GM11168 (cell line): ENCODE data around the gene CDK19.
"Not testable (repeated sequence)": the region's sequence is repeated elsewhere in the genome, so short reads cannot be mapped to it uniquely, and the experiment has no call there.

Experiments
- in situ Hi-C: fragments of 300-500 bp; cut with MboI; formaldehyde crosslinking; loops from one replicate; pipeline ENCODE4 v1.12.0; 2022; ENCODE audit warnings: low sequenced_read_pairs; ENCODE audit not compliant: unreplicated experiment

CDK19 gene

DNA sequence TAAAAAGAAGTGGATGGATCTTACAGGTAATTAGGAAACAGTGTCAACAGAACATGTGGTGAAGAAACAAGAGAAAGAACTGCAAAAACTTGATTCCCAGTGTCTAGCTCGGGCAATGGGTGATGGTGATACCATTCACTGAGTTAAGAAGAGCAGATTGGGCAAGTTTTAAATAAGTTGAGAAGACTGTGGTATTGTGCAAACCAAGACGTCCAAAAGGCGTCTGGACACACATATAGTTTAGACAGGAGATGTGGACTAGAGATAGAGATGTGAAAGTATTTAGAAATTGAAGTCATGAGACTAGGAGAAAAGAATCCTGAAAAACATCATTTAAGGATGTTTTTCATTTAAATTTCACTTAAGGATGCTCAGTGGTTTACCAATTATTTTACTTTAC, 53.9 kb downstream of the CDK19 start:
- in situ Hi-C loops, result no loop called here

DNA sequence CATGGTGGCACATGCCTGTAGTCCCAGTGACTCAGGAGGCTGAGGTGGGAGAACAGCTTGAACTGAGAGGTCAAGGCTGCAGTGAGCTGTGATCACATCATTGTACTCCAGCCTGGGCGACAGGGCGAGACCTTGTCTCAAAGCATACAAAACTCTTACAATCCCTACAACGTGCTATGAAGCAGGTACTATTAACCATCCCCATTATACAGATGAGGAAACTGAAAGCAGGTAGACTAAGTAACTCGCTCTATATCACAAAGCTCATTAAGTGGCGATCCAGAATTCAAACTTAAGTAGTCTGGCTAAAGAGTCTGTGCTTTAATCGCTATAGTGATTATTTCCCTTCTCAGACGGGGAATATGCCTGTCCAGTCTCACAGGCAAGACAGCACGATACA, 54.7 kb downstream of the CDK19 start:
- in situ Hi-C loops, result no loop called here

- in situ Hi-C loops, result not testable (repeated sequence)
Measured at GRCh38 chr6:110760098-110760497, 55.2 kb downstream of the CDK19 start.

- in situ Hi-C loops, result no loop called here
Measured at GRCh38 chr6:110757926-110758325, 57.3 kb downstream of the CDK19 start.

GRCh38 chr6:110756817-110757216, 58.5 kb downstream of the CDK19 start:
- in situ Hi-C loops, result no loop called here

GRCh38 chr6:110755411-110755834, 59.8 kb downstream of the CDK19 start:
- in situ Hi-C loops, result no loop called here

- in situ Hi-C loops, result not testable (repeated sequence)
Measured at GRCh38 chr6:110753936-110754668, 61.2 kb downstream of the CDK19 start.

GRCh38 chr6:110748453-110748852, 66.8 kb downstream of the CDK19 start:
- in situ Hi-C loops, result no loop called here

- in situ Hi-C loops, result no loop called here
Measured at GRCh38 chr6:110746680-110747079, 68.6 kb downstream of the CDK19 start.

DNA sequence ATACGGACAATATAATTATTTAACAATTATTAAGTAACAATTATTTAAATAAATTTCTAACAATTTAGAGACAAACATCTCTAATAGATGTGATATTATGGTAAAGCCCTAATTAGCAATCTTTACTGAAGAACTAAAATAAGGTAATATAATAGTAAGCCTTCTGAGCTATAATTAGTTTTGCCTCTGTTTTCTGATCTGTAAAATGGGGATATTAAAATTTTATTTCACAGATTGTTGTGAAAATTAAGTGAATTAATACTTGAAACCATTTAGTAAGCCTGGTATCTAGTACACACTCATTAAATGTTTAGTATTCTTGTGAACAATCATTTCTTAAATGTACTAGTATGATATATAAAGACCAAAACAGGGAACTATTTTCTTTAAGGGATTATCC, 70.3 kb downstream of the CDK19 start:
- in situ Hi-C loops, result no loop called here

DNA sequence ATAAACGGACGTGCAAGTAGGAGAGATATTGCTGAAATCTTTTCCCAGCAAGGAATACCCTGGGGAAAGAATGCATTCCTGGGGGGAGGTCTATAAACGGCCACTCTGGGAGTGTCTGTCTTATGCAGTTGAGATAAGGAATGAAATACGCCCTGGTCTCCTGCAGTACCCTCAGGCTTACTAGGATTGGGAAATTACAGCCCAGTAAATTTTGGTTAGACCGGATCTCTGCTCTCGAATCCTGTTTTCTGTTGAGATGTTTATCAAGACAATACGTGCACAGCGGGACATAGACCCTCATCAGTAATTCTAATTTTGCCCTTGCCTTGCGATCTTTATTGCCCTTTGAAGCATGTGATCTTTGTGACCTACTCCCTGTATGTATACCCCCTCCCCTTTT, 72.7 kb downstream of the CDK19 start:
- in situ Hi-C loops, result not testable (repeated sequence)

- in situ Hi-C loops, result no loop called here
Measured at GRCh38 chr6:110741517-110741916, 73.8 kb downstream of the CDK19 start.

- in situ Hi-C loops, result no loop called here
Measured at GRCh38 chr6:110738899-110739365, 76.3 kb downstream of the CDK19 start.

DNA sequence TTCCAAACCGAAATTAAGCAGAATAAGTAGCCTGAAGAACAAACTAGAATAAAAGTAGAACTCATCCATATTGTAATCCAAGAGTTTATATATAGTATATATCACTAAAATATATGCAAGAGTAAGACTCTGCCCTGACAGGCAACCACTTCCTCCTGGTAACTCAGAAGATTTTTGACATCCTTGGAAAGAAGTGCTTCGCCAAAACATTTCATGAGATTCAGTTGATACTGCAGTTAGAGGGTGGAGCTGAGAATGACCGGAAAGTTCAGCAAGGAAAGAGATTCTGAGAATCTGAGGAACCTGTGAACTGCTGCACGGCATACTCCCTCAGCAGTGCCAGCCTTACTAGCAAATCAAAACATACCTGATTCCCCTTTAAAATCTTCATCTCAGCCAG, 79.6 kb downstream of the CDK19 start:
- in situ Hi-C loops, result no loop called here

- in situ Hi-C loops, result no loop called here
Measured at GRCh38 chr6:110731898-110732297, 83.4 kb downstream of the CDK19 start.

DNA sequence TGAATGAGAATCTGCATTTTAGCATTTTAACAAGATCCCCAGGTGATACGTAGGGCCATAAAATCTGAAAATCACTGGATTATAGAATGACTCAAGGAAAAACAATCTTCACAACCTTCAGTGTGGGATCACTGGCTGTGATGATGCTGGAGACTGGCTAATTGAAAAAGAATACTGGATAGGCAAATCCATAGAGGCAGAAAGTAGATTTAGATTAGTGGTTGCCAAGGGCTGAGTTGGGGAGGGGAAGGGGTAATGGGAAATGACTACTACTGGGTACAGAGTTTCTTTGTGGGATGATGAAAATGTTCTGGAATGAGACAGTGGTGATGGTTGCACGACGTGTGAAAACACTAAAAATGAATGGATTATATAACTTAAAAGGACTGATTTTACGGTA, 84.1 kb downstream of the CDK19 start:
- in situ Hi-C loops, result no loop called here

GRCh38 chr6:110728501-110728900, 86.8 kb downstream of the CDK19 start:
- in situ Hi-C loops, result no loop called here

DNA sequence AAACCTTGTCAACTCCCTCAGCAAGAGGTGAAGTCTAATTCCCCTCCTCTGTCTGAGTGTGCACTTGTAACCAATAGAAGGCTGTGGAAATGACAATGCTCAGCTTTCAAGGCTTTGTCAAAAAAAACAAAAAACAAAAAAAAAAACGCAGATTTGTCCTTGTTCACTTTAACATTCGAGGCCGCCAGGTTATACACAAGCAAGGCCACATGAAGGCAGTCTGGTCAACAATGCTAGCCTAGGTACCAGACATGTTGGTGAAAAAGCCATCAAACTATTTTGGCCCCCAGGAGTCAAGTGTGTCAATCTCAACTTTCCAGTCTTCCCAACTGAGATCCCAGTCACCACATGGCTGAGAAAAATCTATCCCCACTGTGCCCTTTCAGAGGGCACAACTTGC, 92.3 kb downstream of the CDK19 start:
- in situ Hi-C loops, result no loop called here

DNA sequence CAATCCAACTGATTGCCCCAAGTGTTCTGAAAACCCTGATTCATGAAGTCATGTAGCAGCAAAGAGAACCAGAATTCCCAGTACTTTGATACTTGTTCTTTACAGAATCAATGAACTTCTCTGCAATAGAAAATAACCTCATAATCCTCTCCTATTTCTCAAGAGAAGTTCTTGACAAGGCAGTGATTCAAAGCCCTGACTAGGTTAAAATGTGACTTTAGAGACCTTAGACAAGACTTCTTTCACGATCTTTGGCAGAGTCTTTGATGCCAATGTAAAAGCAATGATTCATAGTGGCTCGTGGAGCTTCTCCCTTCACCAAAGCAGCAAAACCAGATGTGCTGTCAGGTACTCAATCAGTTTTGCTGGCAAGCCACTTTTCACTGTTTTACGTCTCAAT, 95.2 kb downstream of the CDK19 start:
- in situ Hi-C loops, result no loop called here

GRCh38 chr6:110719601-110720000, 95.7 kb downstream of the CDK19 start:
- in situ Hi-C loops, result not testable (repeated sequence)

DNA sequence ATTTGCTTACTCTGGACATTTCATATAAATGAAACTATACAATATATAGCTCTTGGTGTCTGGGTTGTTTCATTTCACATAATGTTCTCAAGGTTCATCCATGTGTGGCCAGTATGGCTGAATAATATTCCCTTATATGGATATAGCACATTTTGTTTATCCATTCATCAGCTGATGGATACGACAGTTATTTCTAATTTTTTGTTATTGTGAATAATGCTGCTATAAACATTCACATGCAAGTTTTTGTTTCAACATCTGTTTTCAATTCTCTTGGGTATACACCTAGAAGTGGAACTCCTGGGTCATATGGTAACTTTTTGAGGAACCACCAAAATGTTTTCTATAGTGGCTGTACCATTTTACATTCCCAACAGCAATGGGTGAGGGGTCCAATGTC, 101.1 kb downstream of the CDK19 start:
- in situ Hi-C loops, result no loop called here

DNA sequence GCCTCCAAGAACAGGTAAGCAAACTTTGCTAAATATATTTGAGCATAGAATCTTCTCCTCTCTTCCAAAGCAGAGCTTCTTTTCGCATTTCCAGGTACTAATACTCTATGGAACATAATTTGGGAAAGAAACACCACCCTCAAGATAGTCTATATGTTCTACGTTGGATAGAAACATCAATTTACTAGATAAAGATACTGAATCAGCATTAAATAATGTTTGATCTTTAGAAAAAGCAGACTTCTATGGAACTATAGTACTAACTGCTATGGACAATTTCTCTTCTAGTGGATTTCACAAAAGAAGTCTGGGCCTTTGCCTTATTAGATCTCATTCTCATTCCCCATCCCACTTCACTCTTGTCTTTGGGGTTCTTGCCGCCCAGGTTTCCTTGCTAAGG, 103.0 kb downstream of the CDK19 start:
- in situ Hi-C loops, result no loop called here
